H1 (cell line): ENCODE results near the gene GALNT17.

ENCODE experiments used
- CBX8 ChIP-seq: fragments of 300-800, 300-1000 bp; sonication (generic); IDR thresholded peaks from 2 replicates; pipeline ENCODE4 v1.7.1; 2016; ENCODE audit warnings: low read depth, low read length, borderline replicate concordance
- CEBPB ChIP-seq: IDR thresholded peaks from 2 replicates; pipeline ENCODE4 v1.6.1; 2012; ENCODE audit warnings: low read depth, low read length
- CREB1 ChIP-seq: IDR thresholded peaks from 2 replicates; pipeline ENCODE4 v1.6.1; 2012; ENCODE audit warnings: inconsistent platforms
- HDAC6 ChIP-seq: IDR thresholded peaks from one replicate; pipeline ENCODE4 v1.7.1; 2012; ENCODE audit warnings: low read depth, mild to moderate bottlenecking, inconsistent platforms, low read length, moderate library complexity
- NANOG ChIP-seq: IDR thresholded peaks from 2 replicates; pipeline ENCODE4 v1.6.1; 2011; ENCODE audit warnings: low read length, low read depth, mild to moderate bottlenecking, inconsistent platforms; ENCODE audit not compliant: insufficient read depth, poor library complexity, severe bottlenecking
- POLR2A ChIP-seq, 2 experiments: IDR thresholded peaks; 1 replicate in 1 of 2; 2 replicates in 1 of 2; pipeline ENCODE4 v1.6.1; 2011; ENCODE audit warnings: low read depth in 2 of 2, low read length in 2 of 2, mild to moderate bottlenecking in 2 of 2; ENCODE audit errors: control extremely low read depth in 1 of 2
- POLR2AphosphoS5 ChIP-seq: IDR thresholded peaks from 2 replicates; pipeline ENCODE4 v1.6.1; 2011; ENCODE audit warnings: low read depth, low read length
- RAD21 ChIP-seq, 2 experiments: IDR thresholded peaks in 1 of 2; conservative IDR thresholded peaks in 1 of 2; 2 replicates each; pipeline ENCODE4 v1.6.1; 2011; ENCODE audit warnings: low read depth in 2 of 2, low read length in 2 of 2, improper control_type of control experiment in 1 of 2, inconsistent platforms in 1 of 2, mild to moderate bottlenecking in 1 of 2, moderate library complexity in 1 of 2
- RNF2 ChIP-seq: fragments of 200-900, 300-1000 bp; sonication (generic); IDR thresholded peaks from 2 replicates; pipeline ENCODE4 v1.7.1; 2016; ENCODE audit warnings: borderline replicate concordance, low read depth, mild to moderate bottlenecking, antibody characterized with exemption, low read length; ENCODE audit not compliant: poor library complexity, severe bottlenecking; ENCODE audit errors: missing control alignments
- TF ChIP-seq, protein P1 (sequence below), 3 experiments: IDR thresholded peaks; 1 replicate in 2 of 3; 2 replicates in 1 of 3; pipeline versions ENCODE4 v1.5.1 to v1.6.1; 2011; ENCODE audit warnings: low read length in 3 of 3, mild to moderate bottlenecking in 3 of 3, inconsistent platforms in 2 of 3, low read depth in 1 of 3, moderate library complexity in 1 of 3; ENCODE audit not compliant: insufficient read depth in 1 of 3; ENCODE audit errors: control extremely low read depth in 1 of 3

DNA sequence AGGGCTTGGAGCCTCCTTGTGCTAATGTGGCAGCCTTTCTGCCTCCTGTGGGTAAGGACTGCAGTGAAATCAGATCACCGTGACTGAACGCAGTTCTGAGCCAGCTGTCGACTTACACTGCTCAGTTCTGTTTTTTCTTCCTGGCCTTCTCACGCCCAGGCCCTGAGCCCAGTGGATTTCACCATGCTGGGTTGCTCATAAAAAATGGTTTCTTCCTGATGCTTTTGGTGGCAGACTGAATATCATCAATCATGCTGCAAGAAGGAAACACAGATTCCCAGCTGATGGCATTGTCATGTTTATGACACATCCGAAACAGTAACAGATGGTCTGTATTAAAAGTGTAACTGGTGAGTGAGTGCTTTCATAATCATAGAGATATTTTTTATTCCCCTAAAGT is 389.6 kb downstream of the GALNT17 start:
- TF ChIP-seq POLR2AphosphoS5: no peak
- no peak for TF ChIP-seq RAD21 (IDR thresholded peaks at IDR 0.05 in 1 of 2, conservative IDR thresholded peaks at IDR 0.05 in 1 of 2; ENCODE audit: low read depth in 2 of 2, low read length in 2 of 2)
- TF ChIP-seq, protein P1, sequence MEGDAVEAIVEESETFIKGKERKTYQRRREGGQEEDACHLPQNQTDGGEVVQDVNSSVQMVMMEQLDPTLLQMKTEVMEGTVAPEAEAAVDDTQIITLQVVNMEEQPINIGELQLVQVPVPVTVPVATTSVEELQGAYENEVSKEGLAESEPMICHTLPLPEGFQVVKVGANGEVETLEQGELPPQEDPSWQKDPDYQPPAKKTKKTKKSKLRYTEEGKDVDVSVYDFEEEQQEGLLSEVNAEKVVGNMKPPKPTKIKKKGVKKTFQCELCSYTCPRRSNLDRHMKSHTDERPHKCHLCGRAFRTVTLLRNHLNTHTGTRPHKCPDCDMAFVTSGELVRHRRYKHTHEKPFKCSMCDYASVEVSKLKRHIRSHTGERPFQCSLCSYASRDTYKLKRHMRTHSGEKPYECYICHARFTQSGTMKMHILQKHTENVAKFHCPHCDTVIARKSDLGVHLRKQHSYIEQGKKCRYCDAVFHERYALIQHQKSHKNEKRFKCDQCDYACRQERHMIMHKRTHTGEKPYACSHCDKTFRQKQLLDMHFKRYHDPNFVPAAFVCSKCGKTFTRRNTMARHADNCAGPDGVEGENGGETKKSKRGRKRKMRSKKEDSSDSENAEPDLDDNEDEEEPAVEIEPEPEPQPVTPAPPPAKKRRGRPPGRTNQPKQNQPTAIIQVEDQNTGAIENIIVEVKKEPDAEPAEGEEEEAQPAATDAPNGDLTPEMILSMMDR (IDR thresholded peaks at IDR 0.05; ENCODE audit: control extremely low read depth in 1 of 3, insufficient read depth in 1 of 3, low read depth in 1 of 3, low read length in 3 of 3): no peak
- TF ChIP-seq HDAC6: no peak
- no peak for TF ChIP-seq POLR2A (IDR thresholded peaks at IDR 0.05; ENCODE audit: control extremely low read depth in 1 of 2, low read depth in 2 of 2, low read length in 2 of 2)
- TF ChIP-seq NANOG: no peak
- no peak for TF ChIP-seq RNF2
- TF ChIP-seq CREB1: no peak
- TF ChIP-seq CBX8: no peak
- TF ChIP-seq CEBPB: no peak
